Stimulated activated CD8-positive, alpha-beta memory T cell treated with anti-CD3 and anti-CD28 coated beads, Interleukin-15, amount 100 ng/mL, for 48 hours (primary cell): ENCODE measurements around the gene CRK.

ENCODE experiments used
- DNase-seq, 2 donors: peaks; one replicate each; pipeline ENCODE4 v3.0.0-alpha.2; 2020; ENCODE audit warnings: low read depth in 2 of 2

The CRK gene

GRCh38 chr17:1455797-1456599, at the start of gene CRK:
Gene CRK, minus strand, starts transcription at chr17:1456232. Its CDS starts 115 bp downstream, at chr17:1456117.
- peak; percentile 98 to 99 for DNase-seq

- DNase-seq = no peak
Measured at GRCh38 chr17:1505586-1505985, 49.6 kb upstream of the CRK start.

GRCh38 chr17:1504866-1505265, 48.8 kb upstream of the CRK start:
- DNase-seq = no peak

- no peak for DNase-seq
Measured at GRCh38 chr17:1503699-1504098, 47.7 kb upstream of the CRK start.

GRCh38 chr17:1498869-1499268, 42.8 kb upstream of the CRK start:
- no peak for DNase-seq

GRCh38 chr17:1498233-1498632, 42.2 kb upstream of the CRK start:
- DNase-seq = no peak

GRCh38 chr17:1497831-1498230, 41.8 kb upstream of the CRK start:
- DNase-seq = no peak

GRCh38 chr17:1496869-1497268, 40.8 kb upstream of the CRK start:
- DNase-seq = no peak

GRCh38 chr17:1495265-1495989, 39.4 kb upstream of the CRK start:
- no peak for DNase-seq

GRCh38 chr17:1494736-1495253, 38.8 kb upstream of the CRK start:
- DNase-seq = no peak

- no peak for DNase-seq
Measured at GRCh38 chr17:1494203-1494602, 38.2 kb upstream of the CRK start.

- no peak for DNase-seq
Measured at GRCh38 chr17:1493291-1493980, 37.4 kb upstream of the CRK start.

GRCh38 chr17:1492249-1493206, 36.5 kb upstream of the CRK start, which contains the start of gene MYO1C:
Gene MYO1C, minus strand, starts transcription at chr17:1492686. Its CDS starts 199 bp downstream, at chr17:1492487.
- DNase-seq = no peak

- no peak for DNase-seq
Measured at GRCh38 chr17:1491443-1492248, 35.6 kb upstream of the CRK start.

- DNase-seq = peak in 1 of 2 donors; percentile 58
Measured at GRCh38 chr17:1490643-1491442, 34.8 kb upstream of the CRK start.

GRCh38 chr17:1488826-1489270, 32.8 kb upstream of the CRK start:
- no peak for DNase-seq

- peak; percentile 46 to 51 for DNase-seq
Measured at GRCh38 chr17:1487939-1488825, 32.1 kb upstream of the CRK start.
